ENCODE measurements around the gene ITPKC. TPM values are rescaled to one million over a fixed set of nuclear protein-coding genes. Genes with fewer than 3 reads are reported as not detected.
A peak's percentile ranks its signal among the peaks of the same experiment; 100 is the strongest.
"Not testable (repeated sequence)": the region's sequence is repeated elsewhere in the genome, so short reads cannot be mapped to it uniquely, and the experiment has no call there.

The ITPKC gene
- total RNA-seq, 2 experiments from 2014 or later, result 5.5 to 6.5 TPM

- TF ChIP-seq EZH2phosphoT487 (IDR thresholded peaks at IDR 0.05; ENCODE audit: borderline replicate concordance, low read depth, low read length) (no peak), CTCF (conservative IDR thresholded peaks at IDR 0.05; ENCODE audit: low read length) (no peak)
- BruUV-seq (replicated peaks), result no TSS peak
- POLR2A ChIA-PET, result no interaction called here
- Histone ChIP-seq H2AFZ (ENCODE audit: low read length) (no peak overlapping the region), H3K36me3 (ENCODE audit: insufficient read depth, low read length) (peaks cover 69% of the 10 kb centered on the region), H3K4me1 (ENCODE audit: insufficient read depth, low read length, poor library complexity, severe bottlenecking) (peaks cover 3% of the 10 kb centered on the region), H4K20me1 (ENCODE audit: insufficient read depth, low read length) (no peaks in the 10 kb centered on the region), H3K9me3 (ENCODE audit: low read length) (0 out of 2 replicates have a peak, but pooled peaks cover 8% of the 10 kb centered on the region), H3K4me3 (ENCODE audit: low read depth, low read length, poor library complexity, severe bottlenecking) (no peak overlapping the region), H3K4me2 (ENCODE audit: low read length) (no peak overlapping the region), H3K9me2 (ENCODE audit: insufficient read depth, low read length) (no peaks in the 10 kb centered on the region), H3K27ac (ENCODE audit: low read depth, low read length, poor library complexity, severe bottlenecking) (no peak overlapping the region), H3K79me2 (ENCODE audit: insufficient read depth, low read depth, low read length) (no peaks in the 10 kb centered on the region)
- intact Hi-C loops (cut with micrococcal nuclease; ENCODE audit: unreplicated experiment), result no loop called here
- no peak for DNase-seq (ENCODE audit: low spot score)
- CTCF ChIA-PET (ENCODE audit: unreplicated experiment), result no interaction called here
Observed at GRCh38 chr19:40768869-40769268, 52.0 kb downstream of the ITPKC start.

GRCh38 chr19:40771101-40771862 is 54.4 kb downstream of the ITPKC start:
- POLR2A ChIA-PET; CTCF ChIA-PET (ENCODE audit: unreplicated experiment); H3K79me2 ChIP-seq (ENCODE audit: insufficient read depth, low read depth, low read length); H3K9me3 ChIP-seq (ENCODE audit: low read length); H3K4me3 ChIP-seq (ENCODE audit: low read depth, low read length, poor library complexity, severe bottlenecking); H3K4me2 ChIP-seq (ENCODE audit: low read length); H3K9me2 ChIP-seq (ENCODE audit: insufficient read depth, low read length); H2AFZ ChIP-seq (ENCODE audit: low read length); BruUV-seq (replicated peaks); H4K20me1 ChIP-seq (ENCODE audit: insufficient read depth, low read length): not testable (repeated sequence)
- intact Hi-C loops (cut with micrococcal nuclease; ENCODE audit: unreplicated experiment), result loop anchor here (10.0 kb wide), 1 partner anchor 166 kb away; the partner anchor contains the start of gene LTBP4
- H3K4me1 ChIP-seq (ENCODE audit: insufficient read depth, low read length, poor library complexity, severe bottlenecking), result peaks cover 21% of the 10 kb centered on the region
- peak; percentile 48 for DNase-seq (ENCODE audit: low spot score)
- peaks cover 44% of the 10 kb centered on the region for H3K36me3 ChIP-seq (ENCODE audit: insufficient read depth, low read length)
- peak overlapping the region; percentile 24 for H3K27ac ChIP-seq (ENCODE audit: low read depth, low read length, poor library complexity, severe bottlenecking)

- H3K79me2 ChIP-seq (ENCODE audit: insufficient read depth, low read depth, low read length), result peaks cover 6% of the 10 kb centered on the region; the same call in 1 of the 2 replicates
- no peaks in the 10 kb centered on the region for H3K9me2 ChIP-seq (ENCODE audit: insufficient read depth, low read length)
- ChIA-PET POLR2A (no interaction called here), CTCF (ENCODE audit: unreplicated experiment) (no interaction called here)
- H3K27ac ChIP-seq (ENCODE audit: low read depth, low read length, poor library complexity, severe bottlenecking), result peak within 1 kb of the TSS; percentile 95
- H3K9me3 ChIP-seq (ENCODE audit: low read length), result 0 out of 2 replicates have a peak, but pooled peaks cover 8% of the 10 kb centered on the region
- H3K4me2 ChIP-seq (ENCODE audit: low read length), result peak within 1 kb of the TSS; percentile 86
- peak within 1 kb of the TSS; percentile 0; the same call in 1 of the 2 replicates for H2AFZ ChIP-seq (ENCODE audit: low read length)
- no peak for DNase-seq (ENCODE audit: low spot score)
- H4K20me1 ChIP-seq (ENCODE audit: insufficient read depth, low read length), result no peaks in the 10 kb centered on the region
- TF ChIP-seq EZH2phosphoT487 (IDR thresholded peaks at IDR 0.05; ENCODE audit: borderline replicate concordance, low read depth, low read length), result no peak
- TF ChIP-seq CTCF (conservative IDR thresholded peaks at IDR 0.05; ENCODE audit: low read length), result no peak
- H3K4me1 ChIP-seq (ENCODE audit: insufficient read depth, low read length, poor library complexity, severe bottlenecking), result peaks cover 37% of the 10 kb centered on the region
- H3K36me3 ChIP-seq (ENCODE audit: insufficient read depth, low read length), result peaks cover 12% of the 10 kb centered on the region; the same call in 1 of the 2 replicates
- no TSS peak for BruUV-seq (replicated peaks)
- intact Hi-C loops (cut with micrococcal nuclease; ENCODE audit: unreplicated experiment), result loop anchor here (10.0 kb wide), 1 partner anchor 170 kb away; the partner anchor contains the start of gene LTBP4
- no peak within 1 kb of the TSS for H3K4me3 ChIP-seq (ENCODE audit: low read depth, low read length, poor library complexity, severe bottlenecking)
Observed at GRCh38 chr19:40774916-40775631, 58.2 kb downstream of the ITPKC start, which contains the start of gene MIA. TSS of gene MIA (plus strand) at chr19:40775521. CDS start at chr19:40775543, 22 bp downstream.
